Fibroblast of the aortic adventitia (primary cell): ENCODE measurements around the gene NRXN3. TPM values are rescaled to one million over a fixed set of nuclear protein-coding genes. Genes with fewer than 3 reads are reported as not detected.

Experiments
- DNase-seq: peaks from one replicate; pipeline ENCODE4 v3.0.0-alpha.2; 2010; ENCODE audit warnings: low read depth
- H3K4me3 ChIP-seq: 2 replicates; pipeline ENCODE4 v1.5.1; 2011; ENCODE audit warnings: low read depth, mild to moderate bottlenecking, control low read depth, low read length, moderate library complexity
- CTCF ChIP-seq: IDR thresholded peaks from 2 replicates; pipeline ENCODE4 v1.5.1; 2011; ENCODE audit warnings: mild to moderate bottlenecking, low read length, control low read depth, inconsistent platforms; ENCODE audit not compliant: insufficient read depth
- total RNA-seq: library from RNA; depleted of rRNA; stranded (reverse); fragments of >200 nt; gene quantifications from 2 replicates; pipeline ENCODE4 v1.2.3, GENCODE V29; 2012; ENCODE audit warnings: low replicate concordance

The NRXN3 gene
- total RNA-seq, 1 donor, result 0.18 TPM

- no peak for DNase-seq
- no peak overlapping the region for H3K4me3 ChIP-seq
- no peak for TF ChIP-seq CTCF
Measured at GRCh38 chr14:79256380-79256779, 1086.2 kb downstream of the NRXN3 start.

GRCh38 chr14:79260406-79260805 is 1090.2 kb downstream of the NRXN3 start:
- DNase-seq, result no peak
- no peak for TF ChIP-seq CTCF
- no peak overlapping the region for H3K4me3 ChIP-seq

- no peak overlapping the region for H3K4me3 ChIP-seq
- DNase-seq, result no peak
- no peak for TF ChIP-seq CTCF
Measured at GRCh38 chr14:79265366-79265946, 1095.3 kb downstream of the NRXN3 start.

- no peak for DNase-seq
Measured at GRCh38 chr14:79270361-79270760, 1100.2 kb downstream of the NRXN3 start.

GRCh38 chr14:79271122-79271521 is 1100.9 kb downstream of the NRXN3 start:
- no peak overlapping the region for H3K4me3 ChIP-seq
- DNase-seq, result no peak
- no peak for TF ChIP-seq CTCF

More at GRCh38 chr14:79270361-79270760, 1100.2 kb downstream of the NRXN3 start:
- TF ChIP-seq CTCF, result no peak
- H3K4me3 ChIP-seq, result no peak overlapping the region

GRCh38 chr14:79274641-79275291 is 1104.6 kb downstream of the NRXN3 start:
- no peak overlapping the region for H3K4me3 ChIP-seq
- no peak for DNase-seq
- TF ChIP-seq CTCF, result peak; percentile 17
